NCI-H2029 treated with DMSO at 0.1 percent for 48 hours (cell line): ENCODE results near the gene AIM2.

ENCODE experiments used
- DNase-seq: peaks from one replicate; lab custom pipeline; 2025; lab: John Stamatoyannopoulos, UW

AIM2 gene

GRCh38 chr1:159014851-159015250, 61.7 kb downstream of the AIM2 start:
- DNase-seq = no peak

DNA sequence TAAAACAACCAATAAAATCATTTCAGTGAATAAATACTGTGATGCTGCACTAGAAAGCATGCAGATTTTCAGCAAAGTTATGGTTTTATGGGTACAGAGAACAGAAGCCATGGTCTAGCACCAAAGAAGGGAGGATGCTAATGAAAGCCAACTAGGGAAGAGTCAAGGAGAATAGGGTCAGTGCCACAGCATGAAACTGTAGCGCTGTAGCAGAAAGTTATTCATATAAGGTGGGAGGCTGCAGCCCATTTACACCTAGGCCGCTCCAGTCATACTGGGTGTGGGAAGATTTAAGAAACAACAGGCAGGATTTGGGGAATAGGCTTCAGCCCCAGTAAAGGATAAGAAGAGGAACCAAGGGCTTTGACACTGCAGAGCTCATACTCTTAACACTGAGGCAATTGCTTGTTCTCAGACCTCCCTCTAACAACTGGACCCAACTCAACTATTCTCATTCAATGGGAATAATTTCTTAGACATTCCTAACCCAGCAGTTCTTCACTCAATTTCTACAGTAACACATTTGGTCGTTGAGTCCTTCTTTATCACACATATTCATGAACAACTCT, 62.5 kb downstream of the AIM2 start:
- DNase-seq = no peak

GRCh38 chr1:159012495-159012894, 64.1 kb downstream of the AIM2 start:
- DNase-seq = no peak
